Activated CD4-positive, alpha-beta T cell treated with anti-CD3 and anti-CD28 coated beads, Interleukin-2, amount 50 U/mL, for 48 hours (primary cell): ENCODE measurements around the gene ZNF407.
A peak's percentile ranks its signal among the peaks of the same experiment; 100 is the strongest.

Experiments
- DNase-seq, 2 experiments: peaks; one replicate each; pipeline ENCODE4 v3.0.0-alpha.2; 2020

The ZNF407 gene

GRCh38 chr18:75063615-75064512 is 466.2 kb downstream of the ZNF407 start:
- no peak for DNase-seq

GRCh38 chr18:75064513-75064905 is 466.8 kb downstream of the ZNF407 start:
- no peak for DNase-seq

- DNase-seq = no peak
Measured at GRCh38 chr18:75065251-75066000, 467.8 kb downstream of the ZNF407 start.

- no peak for DNase-seq
Measured at GRCh38 chr18:75066021-75066880, 468.6 kb downstream of the ZNF407 start.

DNA sequence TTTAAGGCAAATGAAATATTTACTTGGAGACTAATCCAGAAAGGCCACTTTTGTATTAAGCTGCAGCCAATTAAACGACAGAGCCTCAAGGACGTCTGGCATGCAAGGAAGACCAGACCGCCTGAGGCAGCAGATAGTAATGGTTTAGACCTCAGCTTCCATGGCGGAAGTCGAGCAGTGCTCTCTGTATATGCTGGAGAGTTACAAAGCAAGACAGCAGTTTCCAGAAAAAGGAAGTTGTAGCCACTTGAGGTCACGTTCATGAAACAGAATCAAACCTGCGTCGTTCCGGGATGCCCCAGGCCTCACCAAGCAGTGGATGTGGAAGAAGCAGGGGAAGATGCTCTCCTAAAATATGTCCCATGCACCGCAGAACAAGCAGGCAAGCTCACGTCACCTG is 469.3 kb downstream of the ZNF407 start:
- DNase-seq = no peak

DNA sequence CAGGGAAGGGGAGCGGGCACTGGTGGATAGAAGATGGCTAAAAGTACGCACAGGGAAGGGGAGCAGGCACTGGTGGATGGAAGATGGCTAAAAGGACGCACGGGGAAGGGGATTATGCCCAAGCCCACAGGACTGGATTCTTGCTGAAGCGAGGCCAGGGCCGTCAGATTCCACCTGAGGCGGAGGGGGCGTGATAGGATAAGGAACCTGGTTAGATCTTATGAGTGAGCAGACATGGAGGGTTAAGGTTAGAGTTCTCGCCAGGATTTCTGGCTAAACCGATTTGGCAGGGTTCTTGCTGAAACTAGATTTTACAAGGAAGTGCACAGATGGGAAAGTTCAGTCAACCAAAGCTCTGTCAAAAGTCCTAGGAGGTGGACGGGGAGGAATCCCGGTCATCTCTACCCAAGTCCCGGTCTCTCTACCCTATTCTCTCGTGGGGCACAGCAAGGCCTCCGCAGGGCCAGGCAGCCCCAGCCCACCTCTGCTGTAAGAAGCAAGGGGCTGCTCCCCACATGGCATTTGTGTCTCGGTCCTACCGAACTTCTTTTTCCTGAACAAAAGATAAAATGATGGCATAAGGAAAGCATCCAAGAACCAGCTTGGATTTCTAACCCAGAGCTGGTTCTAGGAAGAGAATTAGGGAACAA is 470.5 kb downstream of the ZNF407 start:
- no peak for DNase-seq

GRCh38 chr18:75068682-75069435 is 471.2 kb downstream of the ZNF407 start:
- DNase-seq = no peak

DNA sequence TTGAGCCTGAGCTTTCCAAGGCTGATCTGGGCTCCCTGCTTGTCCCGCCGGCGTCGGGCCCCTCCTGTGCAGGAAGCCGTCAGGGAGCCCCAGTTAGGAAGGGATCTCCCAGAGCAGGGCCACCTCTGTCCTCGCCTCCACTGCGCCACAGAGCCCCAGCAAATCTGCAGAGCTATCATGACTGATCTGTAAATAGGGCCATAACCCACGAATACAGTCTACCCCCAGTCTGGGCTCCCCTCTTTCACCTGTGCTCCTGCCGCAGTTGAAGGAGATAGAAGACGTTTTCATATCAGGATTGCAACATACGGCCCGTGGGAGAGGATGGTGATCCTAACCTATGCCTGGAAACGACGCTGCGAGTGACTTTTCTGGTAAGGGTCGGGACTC is 472.6 kb downstream of the ZNF407 start:
- no peak for DNase-seq

- DNase-seq = peak; percentile 62 to 71
Measured at GRCh38 chr18:75070625-75071483, 473.2 kb downstream of the ZNF407 start.

- no peak for DNase-seq
Measured at GRCh38 chr18:75071484-75071785, 473.8 kb downstream of the ZNF407 start.

DNA sequence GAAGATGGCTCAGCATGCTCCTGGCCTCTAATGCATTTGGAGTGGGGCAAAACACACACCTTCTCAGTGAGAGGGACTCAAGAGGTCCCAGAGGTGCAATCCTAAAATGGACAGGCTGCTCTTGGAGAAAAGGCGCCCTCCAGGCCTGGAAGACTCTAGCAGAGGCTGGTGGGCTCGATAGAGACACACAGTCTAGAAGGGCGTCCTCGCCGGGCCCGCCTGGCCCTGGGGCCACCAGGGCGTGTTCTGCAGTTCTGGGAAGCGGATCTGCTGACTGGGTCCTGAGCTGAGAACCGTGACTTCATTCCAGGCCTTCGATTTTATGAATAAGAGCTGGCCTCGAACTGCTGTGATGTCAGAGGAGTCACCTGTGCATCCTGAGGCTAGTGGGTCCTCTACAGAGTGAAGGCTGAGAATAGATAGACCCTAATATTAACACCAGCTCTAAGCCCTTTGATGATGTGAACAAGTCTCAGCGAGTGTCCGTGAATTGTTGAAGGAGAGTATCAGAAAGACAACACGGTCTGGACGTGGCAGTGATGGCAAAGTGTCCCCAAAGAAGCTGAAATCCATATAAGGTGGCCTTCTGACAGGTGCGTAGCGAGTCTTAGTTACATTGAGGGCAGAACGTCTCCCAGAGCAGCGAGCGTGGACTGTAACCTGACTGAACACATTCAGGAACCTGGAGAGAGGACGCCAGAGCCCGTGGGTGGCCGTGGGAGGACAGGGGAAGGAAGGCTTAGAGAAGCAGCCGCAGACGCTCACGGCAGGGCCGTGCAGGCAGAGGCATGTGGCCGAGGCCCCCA is 474.4 kb downstream of the ZNF407 start:
- DNase-seq = no peak

DNA sequence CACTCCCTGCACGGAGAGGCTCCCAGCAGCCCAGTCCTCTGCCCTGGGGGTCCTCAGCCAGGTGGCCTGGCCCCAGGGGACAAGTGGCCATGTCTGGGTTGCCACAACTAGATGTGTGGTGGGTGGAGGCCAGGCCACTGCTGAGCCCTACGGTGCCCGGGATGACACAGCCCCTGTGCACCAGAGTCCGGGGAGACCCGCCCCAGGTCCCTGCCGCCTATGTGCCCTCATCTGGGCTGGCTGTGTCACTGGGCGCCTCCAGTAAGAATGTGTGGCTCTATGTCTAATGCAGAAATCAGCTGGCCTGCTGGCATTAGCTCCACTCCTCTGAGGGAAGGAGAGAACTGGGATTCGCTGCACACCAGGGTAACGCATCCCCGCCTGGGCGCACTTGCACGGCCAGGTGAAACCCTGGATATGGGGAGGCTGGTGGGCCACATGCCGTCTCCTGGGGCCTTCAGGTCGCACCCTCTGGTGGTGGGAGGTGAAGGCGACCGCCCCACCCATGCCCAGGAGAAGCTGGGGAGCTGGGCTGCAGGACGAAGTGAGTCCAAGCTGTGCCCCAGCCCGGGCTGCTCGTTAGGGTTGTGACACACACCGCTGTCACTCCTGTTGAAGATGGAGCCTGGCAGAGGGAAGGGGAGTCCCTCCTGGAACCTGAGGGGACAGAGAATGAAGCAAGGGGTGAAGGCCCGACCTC is 475.2 kb downstream of the ZNF407 start:
- no peak for DNase-seq

DNA sequence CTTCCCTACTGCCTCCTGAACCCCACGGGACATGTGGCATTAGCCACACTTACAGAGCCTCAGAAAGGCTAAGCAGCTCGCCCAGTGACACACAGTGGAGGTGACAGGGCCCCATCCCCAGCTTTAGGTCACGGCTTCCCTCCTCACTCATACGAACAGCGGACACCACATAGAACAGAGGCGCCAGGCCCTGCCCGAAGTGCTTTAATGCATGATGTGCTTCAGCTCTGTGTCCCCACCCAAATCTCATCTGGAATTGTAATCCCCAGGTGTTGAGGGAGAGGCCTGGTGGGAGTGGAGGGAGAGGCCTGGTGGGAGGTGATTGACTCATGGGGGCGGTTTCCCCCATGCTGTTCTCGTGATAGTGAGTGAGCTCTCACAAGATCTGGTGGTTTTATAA is 476.0 kb downstream of the ZNF407 start:
- no peak for DNase-seq

DNA sequence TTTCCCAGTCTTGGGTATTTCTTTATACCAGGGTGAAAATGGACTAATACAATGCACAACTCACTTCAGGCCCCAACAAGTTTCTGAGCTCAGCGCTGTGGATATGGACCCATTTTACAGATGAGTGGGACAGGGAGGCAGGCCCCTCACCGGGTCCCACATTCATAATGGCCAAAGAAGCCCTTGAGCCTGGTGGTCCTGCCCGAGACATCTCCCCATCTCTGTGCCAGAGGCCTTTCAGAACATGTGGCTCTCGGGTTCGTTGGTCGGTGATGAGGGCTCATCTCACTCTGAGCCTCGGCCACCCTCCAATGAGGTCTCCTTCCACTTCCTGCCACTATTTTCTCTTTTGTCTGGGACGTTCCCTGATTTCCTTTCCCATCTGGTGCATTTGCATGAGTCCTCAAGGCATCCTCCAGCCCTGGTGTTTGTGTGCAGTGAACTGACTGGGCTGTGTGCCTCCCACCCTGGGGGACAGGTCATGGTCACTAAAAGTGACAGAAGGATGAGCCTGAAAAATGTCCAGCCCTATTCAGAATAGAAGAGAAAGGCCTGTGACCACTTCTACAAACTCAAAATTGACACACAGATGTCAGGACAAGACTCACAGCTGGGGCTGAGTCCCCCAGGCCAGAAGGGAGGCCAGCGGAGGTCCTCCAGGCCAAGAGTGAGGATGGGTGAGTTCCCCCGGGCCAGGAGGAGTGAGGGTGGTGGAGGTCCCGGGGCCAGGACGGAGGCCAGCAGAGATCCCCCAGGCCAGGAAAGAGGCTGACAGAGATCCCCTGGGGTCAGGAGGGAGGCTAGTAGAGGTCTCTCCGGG is 476.7 kb downstream of the ZNF407 start:
- DNase-seq = no peak

- DNase-seq = no peak
Measured at GRCh38 chr18:75075016-75075305, 477.3 kb downstream of the ZNF407 start.

DNA sequence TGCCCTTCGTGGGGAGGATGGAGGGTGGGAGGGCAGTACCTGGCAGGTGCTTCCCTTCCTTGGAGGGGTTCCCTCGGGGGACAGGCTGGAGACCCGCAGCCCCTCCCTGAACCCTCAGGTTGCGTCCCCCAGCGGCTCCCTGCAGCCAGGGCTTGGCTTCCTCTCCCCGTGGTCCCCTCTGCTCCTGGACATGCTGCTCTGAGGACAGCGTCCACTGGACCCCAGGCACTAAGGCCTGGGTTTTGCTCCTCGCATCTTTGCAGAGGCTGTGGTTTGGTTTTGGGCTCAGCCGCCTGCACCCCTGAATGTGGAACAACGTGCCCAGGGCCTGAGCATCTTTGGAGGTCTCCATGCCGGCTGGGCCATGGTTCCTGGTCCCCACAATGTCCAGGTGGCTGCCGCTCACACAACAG is 477.8 kb downstream of the ZNF407 start:
- no peak for DNase-seq

GRCh38 chr18:75076286-75076685 is 478.6 kb downstream of the ZNF407 start:
- DNase-seq = no peak

- no peak for DNase-seq
Measured at GRCh38 chr18:75081486-75081885, 483.8 kb downstream of the ZNF407 start.

GRCh38 chr18:75083131-75083530 is 485.5 kb downstream of the ZNF407 start:
- no peak for DNase-seq
